Measurements from ENCODE around the gene F7. TPM values are rescaled to one million over a fixed set of nuclear protein-coding genes. Genes with fewer than 3 reads are reported as not detected.

The F7 gene
- total RNA-seq, 1 donor from 2014 or later, result 4.1 TPM

GRCh38 chr13:113115363-113116205, 10.0 kb downstream of the F7 start:
- Mint-ChIP-seq H3K9me3 (no peaks in the 10 kb centered on the region), H3K27me3 (ENCODE audit: low read depth) (peaks cover 51% of the 10 kb centered on the region), H3K4me3 (no peak overlapping the region), H3K36me3 (no peaks in the 10 kb centered on the region), H3K27ac (no peak overlapping the region), H3K4me1 (no peaks in the 10 kb centered on the region)
- no peak for TF ChIP-seq CTCF (IDR thresholded peaks at IDR 0.05; ENCODE audit: unreplicated experiment)
- no peak for DNase-seq (ENCODE audit: low spot score in 2 of 2, unreplicated experiment in 2 of 2)

- no peaks in the 10 kb centered on the region for H3K4me1 Mint-ChIP-seq
- H3K9me3 Mint-ChIP-seq, result no peaks in the 10 kb centered on the region
- H3K27ac Mint-ChIP-seq, result no peak overlapping the region
- H3K27me3 Mint-ChIP-seq (ENCODE audit: low read depth), result peaks cover 48% of the 10 kb centered on the region
- no peaks in the 10 kb centered on the region for H3K36me3 Mint-ChIP-seq
- no peak overlapping the region for H3K4me3 Mint-ChIP-seq
- no peak for DNase-seq (ENCODE audit: low spot score in 2 of 2, unreplicated experiment in 2 of 2)
- no peak for TF ChIP-seq CTCF (IDR thresholded peaks at IDR 0.05; ENCODE audit: unreplicated experiment)
Measured at GRCh38 chr13:113116206-113116800, 10.7 kb downstream of the F7 start.

- DNase-seq (ENCODE audit: low spot score in 2 of 2, unreplicated experiment in 2 of 2), result no peak
- no peak for TF ChIP-seq CTCF (IDR thresholded peaks at IDR 0.05; ENCODE audit: unreplicated experiment)
Measured at GRCh38 chr13:113116871-113117271, 11.3 kb downstream of the F7 start.

GRCh38 chr13:113117335-113117872, 11.8 kb downstream of the F7 start:
- DNase-seq (ENCODE audit: low spot score in 2 of 2, unreplicated experiment in 2 of 2), result no peak
- no peak overlapping the region for H3K27ac Mint-ChIP-seq
- no peak for TF ChIP-seq CTCF (IDR thresholded peaks at IDR 0.05; ENCODE audit: unreplicated experiment)
- H3K4me3 Mint-ChIP-seq, result no peak overlapping the region
- peaks cover 3% of the 10 kb centered on the region for H3K4me1 Mint-ChIP-seq
- peaks cover 48% of the 10 kb centered on the region for H3K27me3 Mint-ChIP-seq (ENCODE audit: low read depth)
- no peaks in the 10 kb centered on the region for H3K9me3 Mint-ChIP-seq
- no peaks in the 10 kb centered on the region for H3K36me3 Mint-ChIP-seq

More at GRCh38 chr13:113116871-113117271, 11.3 kb downstream of the F7 start:
- no peak overlapping the region for H3K4me3 Mint-ChIP-seq
- peaks cover 48% of the 10 kb centered on the region for H3K27me3 Mint-ChIP-seq (ENCODE audit: low read depth)
- H3K4me1 Mint-ChIP-seq, result no peaks in the 10 kb centered on the region
- H3K27ac Mint-ChIP-seq, result no peak overlapping the region
- no peaks in the 10 kb centered on the region for H3K9me3 Mint-ChIP-seq
- H3K36me3 Mint-ChIP-seq, result no peaks in the 10 kb centered on the region

- no peak for TF ChIP-seq CTCF (IDR thresholded peaks at IDR 0.05; ENCODE audit: unreplicated experiment)
- Mint-ChIP-seq H3K4me3 (no peak overlapping the region), H3K27ac (no peak overlapping the region), H3K36me3 (no peaks in the 10 kb centered on the region), H3K9me3 (no peaks in the 10 kb centered on the region), H3K4me1 (peaks cover 7% of the 10 kb centered on the region), H3K27me3 (ENCODE audit: low read depth) (peaks cover 48% of the 10 kb centered on the region)
- DNase-seq (ENCODE audit: low spot score in 2 of 2, unreplicated experiment in 2 of 2), result no peak
Measured at GRCh38 chr13:113117911-113118260, 12.3 kb downstream of the F7 start.

All from mesothelial cell of epicardium (in vitro differentiated cells).